Muscle of arm (tissue), 12 donors: Measurements from ENCODE around the gene LBP. TPM values are rescaled to one million over a fixed set of nuclear protein-coding genes. Genes with fewer than 3 reads are reported as not detected.
"Not testable (repeated sequence)": the region's sequence is repeated elsewhere in the genome, so short reads cannot be mapped to it uniquely, and the experiment has no call there.

Experiments used
- DNase-seq: peaks from one replicate; pipeline ENCODE4 v3.0.0-alpha.2; 2013
- polyA plus RNA-seq, 12 donors: library from polyadenylated mRNA; unstranded; fragments of 120-200 nt; gene quantifications; one replicate each; pipeline ENCODE4 v1.2.1, GENCODE V29; 2013; ENCODE audit not compliant: insufficient read length in 12 of 12

LBP gene
- polyA plus RNA-seq, 12 donors, result 0.07 to 0.30 TPM; not detected in 10

DNA sequence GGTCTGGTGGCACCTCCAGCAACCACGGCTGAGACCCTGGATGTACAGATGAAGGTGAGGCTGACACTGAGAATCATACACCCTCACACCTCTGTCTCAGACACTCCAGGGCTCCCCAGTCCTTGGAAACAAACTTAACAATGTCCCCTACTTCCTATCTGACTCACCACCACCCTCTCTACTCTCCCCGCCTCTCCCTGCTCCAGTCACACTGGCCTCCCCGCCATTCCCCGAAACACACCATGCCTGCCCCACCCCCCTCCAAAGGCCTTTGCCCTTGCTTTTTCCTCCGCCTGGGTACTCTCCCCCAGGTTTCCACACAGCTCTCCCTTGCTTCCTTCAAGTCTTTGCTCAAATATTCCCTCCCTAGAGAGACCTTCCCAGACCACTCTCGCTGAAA is 26.1 kb upstream of the LBP start:
- no peak for DNase-seq

DNA sequence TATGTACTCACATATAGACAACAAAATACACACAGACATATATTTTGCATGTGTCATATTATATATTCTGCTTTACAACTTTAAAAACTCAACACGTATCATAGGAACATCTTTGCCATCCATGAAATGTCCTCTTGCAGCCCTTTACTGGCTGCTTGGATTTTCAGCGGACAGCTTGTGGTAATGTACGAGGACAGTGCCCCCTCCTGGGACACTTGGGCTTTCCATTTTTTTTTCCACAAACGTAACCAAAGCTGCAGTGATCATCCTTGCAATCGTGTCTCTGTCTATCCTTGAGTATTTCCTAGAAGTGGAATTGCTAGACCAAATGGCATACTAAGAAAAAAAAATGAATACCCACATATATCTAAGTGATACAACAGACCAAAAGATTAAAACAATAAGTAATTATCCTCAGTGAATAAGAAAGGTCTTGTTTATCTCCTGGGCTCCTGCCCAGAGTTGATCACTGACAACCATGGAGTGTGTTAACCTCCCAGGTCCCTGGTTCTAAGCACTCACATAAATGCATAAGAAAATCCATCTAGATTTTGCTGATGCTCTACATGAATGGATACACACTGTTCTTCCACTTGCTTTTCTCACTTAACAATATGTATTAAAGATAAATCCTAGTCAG is 24.2 kb upstream of the LBP start:
- DNase-seq, result peak; percentile 67

DNA sequence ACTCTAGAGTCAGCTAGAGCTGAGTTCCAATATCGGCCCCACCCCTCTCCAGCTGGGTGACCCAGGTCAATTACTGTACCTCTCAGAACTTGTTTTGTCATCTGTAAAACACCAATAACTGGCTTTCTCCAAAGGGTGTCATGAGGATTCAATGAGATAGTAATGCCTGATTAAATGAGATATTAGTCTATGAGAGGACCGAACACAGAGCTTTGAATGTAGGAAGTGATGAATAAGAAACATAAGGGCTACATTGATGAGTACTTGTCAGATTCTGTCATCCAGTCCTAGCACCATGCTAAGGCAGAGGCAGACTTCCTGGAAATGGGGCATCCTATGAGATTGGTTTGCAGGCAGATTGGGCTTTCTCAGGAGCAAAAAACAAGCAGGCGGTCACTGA is 22.1 kb upstream of the LBP start:
- no peak for DNase-seq

DNA sequence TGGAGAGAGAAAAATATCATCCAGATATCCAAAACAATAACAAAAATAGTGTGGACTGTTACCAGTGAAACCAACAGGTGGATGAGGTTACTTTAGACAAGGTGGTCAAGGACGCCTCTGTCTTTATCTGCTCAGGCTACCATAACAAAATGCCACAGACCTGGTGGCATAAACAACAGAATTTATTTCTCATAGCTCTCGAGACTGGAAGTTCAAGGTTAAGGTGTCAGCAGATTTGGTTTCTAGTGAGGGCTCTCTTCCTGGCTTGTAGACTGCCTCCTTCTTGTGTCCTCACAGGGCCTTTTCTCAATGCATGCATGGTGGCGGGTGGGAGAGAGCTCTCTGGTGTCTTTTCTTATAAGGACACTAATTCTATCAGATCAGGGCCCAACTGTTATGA is 21.1 kb upstream of the LBP start:
- DNase-seq, result no peak

DNA sequence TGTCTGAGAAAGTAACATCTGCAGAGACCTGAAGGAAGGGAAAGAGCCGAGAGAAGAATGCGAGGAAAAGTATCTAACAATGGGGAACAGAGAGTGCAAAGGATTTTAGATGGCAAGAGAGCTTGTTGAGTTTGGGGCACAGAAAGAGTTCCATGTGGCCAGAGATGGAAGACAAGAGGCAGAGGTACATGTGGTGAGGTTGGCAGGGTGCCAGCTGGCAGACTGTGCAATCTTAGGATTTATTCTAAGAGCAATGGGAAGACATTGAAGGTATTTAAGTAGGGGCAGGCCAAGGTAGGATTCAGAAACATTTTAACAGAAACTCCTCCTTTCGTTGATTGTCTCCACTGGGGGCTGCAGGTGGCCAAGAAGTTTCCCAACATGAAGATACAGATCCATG is 20.4 kb upstream of the LBP start:
- DNase-seq, result no peak

DNA sequence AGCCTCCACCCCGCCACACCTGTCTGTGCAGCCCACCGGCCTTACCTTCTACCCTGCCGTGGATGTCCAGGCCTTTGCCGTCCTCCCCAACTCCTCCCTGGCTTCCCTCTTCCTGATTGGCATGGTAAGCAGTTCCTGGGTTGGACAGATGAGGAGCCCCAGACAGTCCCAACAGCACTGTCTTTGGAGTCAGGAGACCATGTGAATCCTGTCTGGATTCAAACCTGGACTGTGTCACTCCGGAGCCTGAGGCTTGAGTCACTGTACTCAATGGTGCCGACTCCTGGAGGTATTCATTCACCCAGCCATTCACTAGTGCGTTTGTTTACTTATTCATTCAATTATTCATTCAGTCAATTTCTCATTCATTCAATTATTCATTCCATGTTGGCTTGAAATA is 20.0 kb upstream of the LBP start:
- DNase-seq, result no peak

DNA sequence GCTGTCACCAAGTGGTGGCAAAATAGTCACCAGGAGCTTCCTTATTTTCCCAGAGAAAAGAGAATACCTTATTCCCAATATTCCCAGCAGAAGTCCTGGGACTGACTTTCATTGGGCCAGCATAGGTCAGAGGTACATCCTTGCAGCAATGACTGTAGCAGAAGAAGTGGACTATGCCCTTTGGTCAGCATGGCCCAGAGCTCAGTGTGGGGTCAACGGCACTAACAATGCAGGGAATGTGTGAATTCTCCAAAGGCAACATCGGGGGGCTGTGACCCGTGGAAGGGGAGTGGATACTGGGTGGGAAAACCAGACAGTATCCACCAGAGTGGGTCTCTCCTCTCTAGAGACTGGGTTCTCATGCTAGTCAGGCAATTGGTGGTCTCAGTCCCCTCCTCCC is 15.6 kb upstream of the LBP start:
- DNase-seq, result no peak

DNA sequence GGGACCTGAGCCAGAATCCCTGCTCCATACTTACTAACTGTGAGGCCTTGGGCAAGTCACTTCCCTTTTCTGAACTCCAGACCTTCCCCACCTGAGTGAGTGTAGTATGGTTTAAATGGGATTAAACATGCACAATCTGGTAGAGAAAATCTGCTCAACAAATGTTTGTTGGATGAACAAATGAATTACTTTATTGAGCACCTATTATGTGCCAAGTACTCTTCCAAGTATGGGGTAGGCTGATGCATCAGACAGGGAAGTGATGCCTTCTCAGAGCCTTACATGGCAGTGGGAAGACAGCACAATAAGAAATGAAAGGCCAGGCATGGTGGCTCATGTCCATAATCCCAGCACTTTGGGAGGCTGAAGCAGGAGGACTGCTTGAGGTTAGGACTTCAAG is 15.0 kb upstream of the LBP start:
- no peak for DNase-seq

DNA sequence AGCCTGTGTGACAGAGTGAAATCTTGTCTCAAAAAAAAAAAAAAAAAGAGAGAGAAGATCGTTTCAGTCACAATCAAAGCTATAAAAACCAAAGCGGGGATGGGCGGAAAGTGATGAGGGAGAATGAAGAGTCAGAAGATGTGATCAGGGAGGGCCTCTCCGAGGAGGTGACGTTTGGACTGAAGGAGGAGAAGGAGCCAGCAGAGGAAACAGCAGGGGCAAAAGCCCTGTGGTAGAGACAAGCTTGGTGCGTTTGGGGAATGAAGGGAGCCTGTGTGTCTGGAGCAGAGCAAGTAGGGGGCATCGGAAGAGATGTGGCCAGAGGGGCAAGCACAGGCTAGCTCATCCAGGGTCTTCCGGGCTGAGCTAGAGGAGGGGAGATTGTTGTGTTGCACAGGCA is 14.5 kb upstream of the LBP start:
- DNase-seq, result no peak

DNA sequence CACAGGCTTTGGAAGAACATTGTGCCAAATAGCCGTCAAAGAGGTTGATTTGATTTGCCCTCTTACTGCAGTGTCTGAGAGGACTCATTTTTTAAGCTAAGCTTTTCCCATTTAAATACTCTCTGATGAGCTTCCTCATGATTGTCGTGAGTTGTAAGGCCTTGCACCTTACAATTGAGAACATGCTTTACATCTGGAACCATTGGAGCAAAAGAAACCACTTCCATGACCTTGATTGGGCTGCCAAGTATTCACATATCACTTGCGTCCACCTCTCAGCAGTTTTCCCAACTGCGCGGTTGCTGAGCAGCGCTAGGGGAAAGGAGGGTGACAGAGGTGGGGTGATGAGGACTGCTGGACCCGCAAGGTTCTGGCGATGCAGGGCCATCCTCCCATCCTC is 12.3 kb upstream of the LBP start:
- DNase-seq, result no peak

DNA sequence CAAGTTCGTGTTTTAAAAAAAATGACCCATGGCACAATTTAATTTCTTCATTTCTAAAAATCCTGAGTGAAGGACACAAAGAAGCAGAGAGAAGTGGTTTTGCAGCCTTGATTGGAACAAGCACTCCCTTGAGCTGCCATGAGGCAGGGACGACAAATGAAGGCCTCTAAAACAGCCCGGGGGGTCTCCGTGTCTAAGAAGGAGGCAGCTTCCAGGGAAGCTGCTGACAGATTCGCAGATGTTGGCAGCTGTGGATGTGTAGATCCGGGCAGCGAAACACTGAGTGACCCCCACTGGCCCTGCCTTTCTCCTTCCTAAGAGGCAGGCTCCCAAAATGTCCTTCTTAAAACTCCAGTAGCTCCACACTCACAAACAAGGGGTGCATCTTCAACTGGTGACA is 9.6 kb upstream of the LBP start:
- no peak for DNase-seq

DNA sequence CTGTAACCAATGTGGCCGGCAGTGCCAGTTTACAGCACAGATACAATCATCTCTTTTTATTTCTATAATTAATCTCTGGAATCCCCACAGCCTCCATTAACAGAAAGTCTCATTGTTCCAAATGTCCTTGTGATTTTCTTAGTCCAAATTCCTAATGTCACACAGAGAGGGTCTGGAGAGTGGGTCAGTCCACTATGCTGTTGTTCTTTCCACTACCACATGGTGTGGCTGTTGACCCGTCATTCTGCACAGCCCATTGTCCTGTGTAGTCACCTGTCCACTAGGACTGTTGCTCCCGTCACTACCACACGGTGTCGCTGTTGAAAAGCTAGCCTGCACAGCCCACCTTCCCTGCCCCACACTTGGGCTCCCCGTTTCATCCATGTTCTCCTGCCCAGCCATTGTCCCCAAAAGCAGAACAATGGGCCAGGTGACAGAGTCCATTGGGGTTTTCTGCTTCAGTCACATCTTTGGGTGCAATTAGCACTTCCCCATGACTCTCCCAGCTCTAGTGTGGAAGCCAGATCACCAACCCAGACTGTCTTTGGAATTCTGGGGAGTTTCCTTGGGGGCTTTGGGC is 8.6 kb upstream of the LBP start:
- no peak for DNase-seq

DNA sequence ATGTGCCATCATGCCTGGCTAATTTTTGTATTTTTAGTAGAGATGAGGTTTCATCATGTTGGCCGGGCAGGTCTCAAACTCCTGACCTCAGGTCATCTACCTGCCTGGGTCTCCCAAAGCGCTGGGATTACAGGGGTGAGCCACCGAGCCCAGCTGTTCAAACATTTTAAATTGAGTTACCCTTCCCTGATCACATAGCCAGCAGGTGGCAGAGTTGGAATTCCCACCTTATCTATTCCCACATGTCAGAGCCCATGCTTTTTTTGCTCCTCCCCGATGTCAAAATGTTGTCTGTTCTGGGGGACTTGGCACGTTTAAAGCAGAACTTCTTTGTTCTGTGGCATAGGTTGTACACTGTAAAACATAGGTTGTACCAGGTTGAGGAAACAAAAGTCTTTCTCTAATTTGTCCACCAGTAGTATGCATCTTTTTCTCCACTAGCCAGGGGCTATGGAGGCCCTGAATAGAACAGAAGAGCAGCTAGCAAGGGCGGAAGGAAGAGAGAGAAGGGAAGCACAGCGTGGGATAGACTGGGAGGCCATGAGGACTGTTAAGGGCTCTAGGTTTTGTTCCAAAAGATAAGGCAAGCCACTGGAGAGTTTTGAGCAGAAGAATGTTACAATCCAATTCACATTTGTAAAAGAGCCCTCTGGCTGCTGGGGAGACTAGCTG is 7.3 kb upstream of the LBP start:
- no peak for DNase-seq

DNA sequence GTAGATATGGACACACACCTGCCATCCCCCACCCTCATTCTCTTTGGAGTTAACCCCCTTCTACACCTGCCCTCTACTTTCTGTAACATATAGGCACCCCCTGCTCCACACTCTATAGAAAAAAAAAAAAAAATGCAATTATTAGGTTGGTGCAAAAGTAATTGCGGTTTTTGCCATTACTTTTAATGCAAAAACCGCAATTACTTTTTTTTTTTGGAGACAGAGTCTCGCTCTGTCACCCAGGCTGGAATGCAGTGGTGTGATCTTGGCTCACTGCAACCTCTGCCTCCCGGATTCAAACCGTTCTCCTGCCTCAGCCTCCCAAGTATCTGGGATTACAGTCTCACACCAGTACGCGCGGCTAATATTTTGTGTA is 6.8 kb upstream of the LBP start:
- not testable (repeated sequence) for DNase-seq

DNA sequence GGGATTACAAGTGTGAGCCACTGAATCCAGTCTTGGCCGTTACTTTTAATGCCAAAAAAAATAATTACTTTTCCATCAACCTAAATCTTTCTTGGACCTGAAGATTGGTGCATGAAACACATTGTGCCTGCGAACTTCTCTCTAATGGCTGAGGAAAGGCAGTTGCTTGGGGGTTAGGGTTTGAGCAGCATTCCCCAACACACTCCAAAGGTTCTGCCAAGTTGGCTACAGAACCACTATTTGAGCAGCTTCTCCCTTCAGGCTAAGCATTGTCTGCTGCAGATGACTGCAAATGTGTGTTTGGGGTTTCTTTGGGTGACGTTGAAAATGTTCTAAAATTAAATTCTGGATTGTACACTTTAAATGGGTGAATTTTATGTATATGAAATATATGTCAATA is 6.3 kb upstream of the LBP start:
- no peak for DNase-seq

DNA sequence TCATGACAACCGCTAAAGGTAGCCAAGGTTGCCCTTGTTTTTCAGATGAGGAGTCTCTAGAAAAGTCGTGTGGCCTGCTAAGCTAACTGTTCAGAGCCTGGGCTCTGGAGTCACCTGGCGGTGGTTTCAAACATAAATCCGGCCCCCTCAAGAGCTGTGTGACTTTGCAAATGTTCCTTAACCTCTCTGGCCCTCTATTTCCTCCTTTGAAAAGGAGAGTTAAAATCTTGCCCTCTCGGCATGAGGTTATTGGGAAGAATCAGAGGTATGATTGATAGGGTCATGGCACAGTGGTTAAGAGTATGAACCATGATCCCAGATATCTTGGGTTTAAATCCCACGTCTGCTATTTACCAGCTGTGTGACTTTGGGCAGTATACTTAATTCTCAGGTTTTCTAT is 5.6 kb upstream of the LBP start:
- no peak for DNase-seq

DNA sequence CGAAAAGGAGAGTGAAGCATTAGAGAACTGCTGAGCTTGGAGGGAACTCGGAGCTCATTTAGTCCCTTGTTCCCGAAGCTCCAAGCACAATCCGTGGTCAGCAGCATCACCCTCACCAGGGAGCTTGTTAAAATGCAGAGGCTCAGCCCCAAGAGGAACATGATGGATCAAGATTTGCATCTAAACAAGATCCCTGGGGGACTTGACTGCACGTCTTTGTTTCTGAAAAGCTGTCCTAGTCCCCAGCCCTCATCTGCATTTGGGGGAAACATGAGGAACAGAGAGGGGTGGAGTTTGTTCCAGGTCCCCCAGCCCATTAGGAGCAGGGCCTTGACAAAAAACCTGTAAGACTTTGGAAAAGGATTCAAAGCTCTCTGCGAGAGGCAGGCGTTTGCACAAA is 4.1 kb upstream of the LBP start:
- DNase-seq, result no peak

DNA sequence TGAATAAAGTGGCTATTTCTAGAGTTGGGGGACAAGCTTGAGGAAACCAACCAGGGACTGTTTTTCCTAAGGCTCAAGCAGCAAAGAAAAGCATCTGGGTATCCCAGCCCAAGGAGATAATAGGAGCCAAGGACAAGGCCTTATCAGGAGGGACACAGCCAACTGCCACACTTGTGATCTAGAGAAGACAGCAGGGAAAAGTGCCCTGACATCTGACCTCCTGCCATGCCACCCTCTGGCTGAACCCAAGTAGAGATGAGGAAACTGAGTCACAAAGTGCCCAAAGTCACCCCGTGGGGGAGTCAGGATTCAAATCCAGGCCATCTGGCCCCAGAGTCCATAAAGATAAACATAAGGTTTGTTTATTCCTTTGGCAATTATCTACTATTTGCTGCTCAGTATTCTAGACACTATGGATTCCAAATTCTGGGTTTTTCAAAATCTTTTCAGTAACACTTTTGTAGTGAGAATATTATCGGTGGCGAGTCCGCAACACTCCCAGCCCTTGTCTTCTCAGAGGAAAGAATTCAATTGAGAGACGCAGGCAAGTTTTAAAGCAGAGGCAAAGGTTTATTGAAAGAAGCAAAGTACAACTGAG is 3.5 kb upstream of the LBP start:
- no peak for DNase-seq

DNA sequence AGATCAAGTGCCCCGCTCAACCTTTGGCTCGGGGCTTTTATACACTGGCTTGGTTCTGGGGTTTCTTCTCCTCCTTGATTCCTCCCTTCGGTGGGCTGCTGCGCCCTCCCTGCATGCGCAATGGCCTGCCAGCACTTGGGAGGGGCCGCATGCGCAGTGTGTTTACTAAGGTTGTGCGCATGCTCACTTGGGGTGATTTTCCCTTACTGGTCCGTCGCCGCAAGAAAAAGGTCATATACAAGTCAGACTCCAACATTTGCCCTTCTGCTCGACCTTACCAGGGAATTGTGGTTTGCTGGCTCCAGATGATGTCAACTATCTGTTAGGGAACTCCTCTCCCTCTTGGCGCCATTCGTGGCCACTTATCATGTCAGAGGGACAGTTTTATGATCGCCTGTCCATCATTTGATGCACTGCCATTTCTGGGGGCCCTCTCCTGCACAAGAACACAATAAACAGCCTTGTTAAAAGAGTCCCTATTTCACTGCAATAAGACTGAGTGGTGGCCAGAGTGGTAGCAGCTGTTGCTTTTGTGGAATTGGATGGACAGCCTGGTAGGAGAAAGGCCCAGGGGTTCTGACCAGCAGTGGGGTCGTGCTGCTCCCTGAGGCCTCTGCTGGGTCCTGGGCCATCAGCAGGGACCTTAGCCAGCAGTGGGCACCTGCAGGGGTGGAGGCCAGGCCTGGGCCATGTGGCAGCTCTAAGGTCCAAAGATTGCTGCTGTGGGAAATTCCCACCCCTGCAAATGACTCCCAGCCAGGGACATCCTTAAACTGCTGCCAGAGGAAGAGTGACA is 2.8 kb upstream of the LBP start:
- peak; percentile 25 for DNase-seq

DNA sequence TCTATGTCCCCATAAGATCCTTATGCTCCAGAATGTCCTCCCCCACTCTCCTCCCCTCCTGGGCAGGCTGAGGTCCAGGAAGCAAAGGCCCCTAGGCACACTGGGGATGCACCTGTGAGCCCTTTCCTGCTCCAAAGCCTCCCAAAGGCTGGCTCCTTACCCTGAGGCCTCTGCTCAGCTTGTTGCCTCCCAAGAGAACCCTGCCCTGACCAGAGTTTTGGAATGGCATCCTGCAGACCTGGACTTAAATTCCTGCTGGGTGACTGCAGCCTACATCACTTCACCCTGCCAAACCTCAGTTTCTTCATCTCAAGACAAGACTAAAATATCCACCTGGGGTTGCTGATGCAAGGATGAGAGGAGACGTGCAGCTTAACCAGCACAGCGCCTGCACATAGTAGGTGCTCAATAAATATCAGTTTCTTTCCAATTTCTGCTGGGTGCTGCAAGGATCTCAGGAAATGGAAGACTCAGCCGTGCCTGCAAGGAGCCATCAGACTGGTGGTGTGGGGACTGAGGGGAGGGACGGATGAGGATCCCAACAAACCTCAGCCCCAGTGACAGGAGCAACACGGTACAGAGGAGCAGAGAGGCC is 2.1 kb upstream of the LBP start:
- DNase-seq, result no peak

DNA sequence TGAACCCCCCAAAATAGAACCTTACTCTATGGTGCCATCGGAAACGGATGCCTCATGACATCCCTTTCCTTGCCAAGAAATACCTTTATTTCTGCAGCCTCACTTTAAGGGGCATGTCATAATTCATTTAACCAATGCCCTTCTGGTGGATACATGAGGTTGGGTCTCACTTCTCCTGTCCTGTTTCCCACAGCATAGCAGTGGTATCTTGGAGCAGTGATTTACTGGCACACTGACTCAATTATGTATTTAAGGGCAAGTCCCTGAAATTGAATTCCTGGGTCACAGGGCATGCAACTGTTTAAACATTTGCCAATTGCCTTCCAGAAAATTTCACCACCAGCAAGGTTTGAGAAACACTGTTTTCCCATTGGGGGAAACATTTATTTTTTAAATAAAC is 639 bp upstream of the LBP start:
- no peak for DNase-seq

DNA sequence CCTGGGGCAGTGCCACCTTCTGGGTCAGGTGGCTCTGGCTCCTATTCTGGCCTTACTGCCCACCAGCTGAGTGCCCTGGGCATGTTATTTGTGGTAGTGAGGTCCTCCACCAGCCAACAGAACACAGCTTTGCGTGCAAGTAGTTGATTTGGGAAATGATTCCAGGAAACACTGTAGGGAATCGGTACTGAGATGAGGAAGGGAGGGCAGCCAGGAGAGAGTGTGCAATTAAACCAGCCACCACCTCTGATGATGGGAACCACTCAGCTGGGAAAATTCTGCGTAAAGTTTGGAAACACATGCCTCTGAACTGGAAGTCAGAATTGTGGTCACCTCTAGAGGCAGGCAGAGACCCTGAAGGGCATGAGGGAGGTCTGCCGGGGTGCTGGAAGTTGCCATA is 459 bp downstream of the LBP start:
- no peak for DNase-seq
